HG03139 (cell line): ENCODE results near the gene TRABD2B.

ENCODE experiments used
- ATAC-seq: cut with Tn5 transposase; IDR thresholded peaks from one replicate; pipeline ENCODE4 v1.9.1; 2021; ENCODE audit not compliant: unreplicated experiment

TRABD2B gene

DNA sequence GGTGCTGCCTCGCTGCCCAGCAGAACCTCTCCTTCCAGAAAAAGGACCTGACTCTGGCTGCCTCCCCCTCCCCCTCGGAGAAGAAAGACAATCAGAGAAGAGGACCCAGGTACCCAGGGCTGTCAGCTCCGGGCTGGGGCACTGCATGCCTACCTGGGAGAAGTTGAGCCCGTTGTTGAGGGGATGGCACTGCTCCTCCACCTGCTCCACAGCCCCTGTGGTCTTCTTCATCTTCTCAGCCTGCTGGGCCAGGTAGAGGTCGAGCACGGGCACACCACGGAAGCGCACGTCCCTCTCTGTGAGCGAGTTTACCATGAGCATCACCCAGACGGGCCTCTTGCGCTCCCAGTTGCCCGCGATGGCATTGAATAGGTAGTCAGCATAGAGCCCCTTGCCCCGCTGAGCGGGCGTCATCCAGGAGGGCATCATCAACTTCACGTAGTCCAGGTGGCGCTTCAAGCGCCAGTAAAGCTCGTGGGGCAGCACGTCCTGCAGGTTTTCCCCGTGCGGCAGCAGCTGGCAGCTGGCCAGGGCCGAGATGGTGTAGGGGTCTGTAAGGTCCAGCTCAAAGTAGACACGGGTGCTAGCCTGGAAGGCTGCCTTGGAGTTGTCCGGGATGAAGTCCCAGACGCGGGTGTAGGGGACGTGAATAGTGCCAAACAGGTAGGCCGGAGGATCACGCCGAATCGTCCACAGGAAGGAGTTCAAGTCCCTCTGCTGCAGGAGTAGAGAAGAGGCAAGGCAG, 3.1 kb downstream of the TRABD2B start:
- no peak for ATAC-seq

DNA sequence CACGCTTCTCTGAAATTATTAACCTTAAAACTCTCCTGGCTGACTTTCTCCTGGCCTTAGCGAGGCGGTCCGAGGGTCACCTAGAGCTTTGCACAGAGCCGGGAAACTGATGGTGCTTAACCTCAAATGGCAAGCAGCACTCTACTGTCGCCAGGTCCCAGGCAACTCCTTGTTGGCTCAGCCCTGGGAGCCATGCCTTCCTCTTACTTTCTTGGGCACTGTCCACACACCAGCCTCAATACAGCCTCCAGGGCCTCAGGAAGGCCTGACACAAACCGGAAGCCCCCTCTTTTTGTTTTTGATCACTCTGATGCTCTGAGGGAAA, 3.8 kb downstream of the TRABD2B start:
- ATAC-seq, result no peak

DNA sequence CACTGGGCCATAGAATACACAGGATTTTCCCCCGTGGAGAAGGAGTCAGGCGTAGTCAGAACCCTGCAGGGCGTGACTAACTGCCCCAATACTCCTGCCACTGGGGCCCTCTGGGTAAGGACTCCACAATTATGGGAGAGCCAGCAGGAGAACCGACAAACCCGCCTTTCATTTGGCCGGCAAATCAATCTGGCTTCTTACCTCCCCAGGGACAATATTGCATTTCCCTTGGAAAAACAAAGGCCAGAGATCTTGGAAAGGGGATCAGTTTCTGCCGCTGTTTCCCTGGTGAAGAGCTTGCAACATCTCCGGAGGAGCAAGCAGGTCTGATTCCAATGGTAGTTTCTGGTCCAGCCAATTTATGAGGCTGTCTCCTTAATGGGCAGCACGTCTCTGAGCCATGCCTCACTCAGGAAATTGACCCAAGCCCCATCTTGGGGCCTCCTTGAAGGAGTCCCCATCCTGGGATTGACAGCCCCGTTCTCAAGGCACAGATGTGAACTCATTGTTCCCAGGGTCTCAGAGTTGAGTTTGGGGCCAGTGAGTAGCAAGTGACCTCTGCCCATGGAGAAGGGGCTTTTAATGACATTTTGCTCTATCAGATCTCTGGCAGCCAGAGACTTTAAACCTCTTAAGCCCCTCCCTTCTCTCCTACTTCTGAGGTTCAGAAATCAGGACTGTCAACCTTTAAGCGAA, 4.3 kb downstream of the TRABD2B start:
- no peak for ATAC-seq

DNA sequence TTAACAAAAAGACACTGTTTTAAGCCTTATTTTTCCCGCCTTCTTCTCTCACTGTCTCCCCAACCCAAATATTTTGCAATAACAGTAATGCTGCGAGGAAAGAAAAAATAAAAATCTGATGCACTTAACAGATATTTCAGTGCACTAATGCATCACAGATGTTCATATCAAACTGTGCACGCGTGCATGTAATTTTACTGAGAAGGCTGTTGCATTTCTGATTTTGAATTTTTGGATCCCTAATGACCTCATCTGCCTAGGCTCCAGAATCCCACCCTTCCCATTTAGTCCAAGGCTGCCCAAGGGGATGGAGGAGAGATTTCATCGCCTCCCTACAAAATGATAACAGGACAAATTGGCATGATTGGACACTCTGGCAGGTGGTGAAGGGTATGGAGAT, 5.5 kb downstream of the TRABD2B start:
- ATAC-seq, result no peak

DNA sequence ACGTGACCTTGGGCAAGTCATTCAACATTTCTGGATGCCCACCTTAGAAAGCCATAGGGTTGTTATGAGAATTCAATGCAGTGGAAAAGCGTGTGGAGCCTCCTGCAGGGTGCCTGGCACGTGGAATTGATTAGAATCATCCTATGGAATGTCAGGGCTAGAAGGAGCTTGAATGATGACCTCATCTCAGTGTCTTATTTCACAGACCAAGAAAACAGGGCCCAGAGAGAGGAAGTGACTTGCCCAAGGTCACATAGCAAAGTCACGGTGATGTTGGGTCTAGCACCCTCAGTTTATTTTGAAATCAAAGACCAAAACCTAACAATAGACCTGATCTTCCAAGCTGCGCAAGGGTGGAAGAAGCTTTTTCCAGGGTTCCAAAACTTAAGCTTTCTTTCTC, 6.0 kb downstream of the TRABD2B start:
- ATAC-seq, result no peak

DNA sequence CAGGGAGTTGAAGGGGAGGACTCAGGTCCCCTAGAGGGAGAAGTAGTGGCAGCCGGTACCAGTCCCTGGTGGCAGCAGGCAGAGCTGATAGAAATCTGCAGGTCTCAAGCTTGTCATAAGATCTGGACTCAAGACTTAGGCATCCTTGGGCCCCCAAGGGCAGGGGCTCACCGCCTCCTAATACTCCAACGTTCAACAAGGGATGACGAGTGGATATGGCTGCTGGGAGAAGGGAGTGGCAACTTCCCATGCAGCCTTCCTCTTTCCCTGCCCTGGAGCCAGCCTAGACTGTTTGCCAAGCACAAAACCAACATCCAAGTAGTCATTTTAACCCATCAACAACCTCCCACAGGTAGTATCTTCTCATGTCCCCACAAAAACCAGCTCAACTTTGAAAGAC, 6.9 kb downstream of the TRABD2B start:
- ATAC-seq, result no peak

DNA sequence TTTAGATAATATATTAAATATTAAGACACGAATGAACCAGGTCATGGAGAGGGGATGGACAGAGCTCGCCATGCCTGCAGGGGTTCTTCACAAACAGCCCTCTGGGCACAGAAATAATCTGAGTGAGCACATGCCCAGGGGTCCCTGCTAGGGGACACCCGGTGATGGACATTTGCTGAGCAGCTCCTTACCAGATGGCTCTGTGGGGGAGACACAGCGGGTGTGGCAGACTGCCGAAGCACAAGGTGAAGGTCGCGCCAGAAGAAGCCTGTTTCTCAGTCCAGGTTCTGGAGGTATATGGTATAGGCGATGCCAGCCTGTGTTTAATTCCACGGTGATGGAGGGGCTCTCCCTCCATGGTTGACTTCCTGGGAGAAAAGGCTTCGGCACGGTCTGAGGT, 9.6 kb downstream of the TRABD2B start:
- no peak for ATAC-seq

DNA sequence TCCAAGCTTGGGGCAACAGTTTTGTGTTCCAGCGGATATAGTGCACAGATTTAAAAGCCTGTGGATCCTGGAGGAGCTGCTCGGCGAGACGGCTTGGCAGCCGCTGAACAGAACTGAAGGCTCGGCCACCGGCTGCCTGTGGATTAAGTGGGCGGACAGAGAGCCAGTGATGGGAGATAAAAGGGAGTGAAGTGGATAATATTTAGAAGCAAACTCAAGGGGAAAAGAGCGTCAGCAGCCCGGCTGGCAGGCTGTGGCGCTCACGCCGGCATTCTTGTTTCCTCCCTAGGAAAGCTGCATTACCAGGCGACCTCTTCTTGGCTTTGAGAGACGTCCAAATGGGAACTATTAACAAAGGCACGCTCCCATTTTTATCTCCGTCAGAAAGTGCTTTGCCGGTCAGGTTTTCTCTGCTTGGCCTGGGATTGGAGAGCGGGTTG, 10.4 kb downstream of the TRABD2B start:
- no peak for ATAC-seq

DNA sequence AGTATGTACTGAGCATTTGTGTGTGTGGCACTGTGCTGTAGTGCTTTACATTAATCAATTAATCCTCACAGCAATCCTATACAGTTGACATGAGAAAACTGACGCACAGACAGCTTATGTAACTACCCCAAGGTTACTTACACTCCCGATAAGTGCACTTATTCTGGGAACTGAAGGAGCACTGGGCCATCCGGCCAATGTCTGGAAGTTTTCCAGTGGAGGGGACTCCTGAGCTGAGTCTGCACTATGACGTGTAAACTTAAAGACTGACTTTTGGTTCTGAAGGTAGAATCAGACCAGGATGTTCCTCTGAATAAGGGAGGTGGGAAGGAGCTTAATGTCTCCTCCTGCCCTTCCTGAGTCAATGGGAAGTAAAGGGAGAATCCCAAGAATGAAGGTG, 12.2 kb downstream of the TRABD2B start:
- no peak for ATAC-seq

DNA sequence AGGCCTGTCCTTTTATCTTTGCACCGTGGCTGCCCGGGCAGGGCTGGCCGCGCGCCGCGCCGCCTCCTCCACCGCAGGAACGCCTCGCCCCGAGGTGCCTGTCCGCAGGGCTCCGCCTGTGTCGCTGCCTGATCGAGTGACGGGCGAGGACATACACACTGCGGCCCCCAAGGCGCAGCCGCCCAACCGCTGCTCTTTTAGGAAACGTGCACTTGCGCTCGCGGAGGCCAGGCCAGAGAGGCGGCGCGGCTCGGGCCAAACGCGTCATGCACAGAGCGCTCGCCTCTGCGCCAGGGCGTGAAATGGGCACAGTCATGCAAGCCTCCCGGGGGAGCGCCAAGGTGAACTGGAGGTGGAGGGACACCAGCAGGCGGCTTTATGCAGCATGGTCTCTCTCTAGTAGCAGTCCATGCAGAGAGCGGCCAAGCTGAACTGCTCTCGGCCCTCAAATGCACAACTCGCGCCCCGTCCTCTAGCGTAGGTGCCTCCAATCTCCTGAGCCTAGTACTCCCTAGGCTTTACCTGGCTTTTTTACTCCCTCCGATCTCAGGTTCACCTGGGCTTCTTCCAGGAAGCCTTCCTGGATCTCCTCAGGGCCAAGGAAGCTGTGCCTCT, 12.9 kb downstream of the TRABD2B start:
- no peak for ATAC-seq

DNA sequence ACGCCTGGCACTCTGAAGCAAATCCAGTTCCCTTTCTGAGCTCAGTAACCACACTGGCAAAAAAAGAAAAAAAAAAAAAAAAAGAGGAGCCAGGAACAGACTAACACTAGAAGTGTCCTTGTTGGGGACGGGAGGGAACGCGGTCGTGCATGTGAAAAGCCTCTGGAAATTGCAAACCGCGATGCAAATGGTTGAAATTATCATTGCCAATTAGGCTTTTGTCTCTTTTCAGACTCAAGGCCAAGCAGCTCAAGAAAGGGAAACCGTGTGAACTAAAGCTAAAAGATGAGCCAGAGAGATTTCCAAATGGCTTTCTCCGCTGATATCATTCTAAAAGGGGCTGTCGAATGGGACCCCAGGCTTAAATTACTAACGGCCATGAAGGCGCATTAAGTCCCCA, 13.5 kb downstream of the TRABD2B start:
- no peak for ATAC-seq

DNA sequence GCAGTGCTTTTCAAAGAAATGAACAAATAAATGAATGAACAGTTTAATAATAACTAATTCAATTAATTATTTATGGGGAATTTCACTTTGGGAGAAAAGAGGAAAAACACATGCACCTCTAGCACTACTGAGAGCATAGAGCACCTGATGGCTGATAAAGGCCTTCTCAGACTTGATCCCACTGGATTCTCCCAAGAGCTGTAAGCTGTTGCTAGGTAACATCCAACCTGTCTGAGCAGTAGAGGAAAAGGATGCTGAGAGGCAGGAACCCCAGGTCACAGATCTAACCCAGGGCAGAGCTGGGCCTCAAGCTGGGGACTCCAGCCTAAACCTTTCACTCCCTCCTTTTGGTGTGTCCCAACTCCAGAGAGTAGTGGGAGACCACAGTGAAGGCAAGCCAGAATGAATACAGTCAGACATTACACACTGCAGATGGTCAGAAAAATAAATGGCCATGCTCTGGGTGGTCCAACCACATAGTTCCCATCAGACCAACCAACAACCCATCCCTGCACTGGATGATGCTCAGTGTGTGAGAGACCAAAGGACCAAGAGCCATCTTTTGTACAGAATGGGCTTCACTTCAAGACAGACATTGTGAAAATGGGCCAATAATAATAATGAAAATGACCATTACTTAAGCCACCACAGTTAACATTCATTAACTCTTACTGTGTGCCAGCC, 15.4 kb downstream of the TRABD2B start:
- ATAC-seq, result no peak

DNA sequence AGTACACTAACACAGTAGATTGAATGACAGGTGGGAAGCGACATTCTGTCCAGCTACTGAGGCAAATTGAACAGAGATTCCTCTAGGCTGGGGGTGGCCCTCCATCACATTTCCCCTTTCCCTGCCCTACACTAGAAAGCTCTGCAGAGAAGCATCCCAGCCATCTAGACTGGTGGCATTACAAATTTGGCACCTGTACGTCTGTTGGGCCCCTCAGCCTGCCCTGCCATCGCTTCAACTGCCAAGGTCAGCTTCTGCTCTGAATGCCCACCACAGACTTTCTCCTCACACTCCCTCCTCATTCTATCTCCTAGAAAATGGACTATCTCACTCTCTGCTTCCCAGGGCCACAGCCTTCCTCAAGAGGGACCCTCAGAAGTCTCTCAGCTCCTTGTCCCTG, 16.7 kb downstream of the TRABD2B start:
- no peak for ATAC-seq

DNA sequence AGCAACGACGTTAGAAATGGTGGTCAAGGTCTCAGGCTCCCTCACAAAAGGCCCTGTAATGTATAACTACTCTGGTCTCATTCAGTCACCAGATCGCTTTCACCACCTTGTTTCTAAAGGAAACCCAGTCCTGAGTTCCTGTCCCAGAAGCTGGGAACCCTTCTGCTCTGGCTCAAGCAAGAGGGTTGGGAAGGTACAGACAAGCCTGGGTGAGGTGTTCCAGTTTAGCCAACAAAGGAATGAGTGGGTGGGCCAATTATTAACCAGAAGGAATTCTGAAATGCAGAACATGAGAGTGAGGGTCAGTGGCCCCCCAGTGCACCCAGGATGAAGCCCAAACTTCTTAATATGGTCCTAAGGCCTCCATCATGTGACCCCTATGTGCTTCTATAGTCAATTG, 17.5 kb downstream of the TRABD2B start:
- ATAC-seq, result no peak

DNA sequence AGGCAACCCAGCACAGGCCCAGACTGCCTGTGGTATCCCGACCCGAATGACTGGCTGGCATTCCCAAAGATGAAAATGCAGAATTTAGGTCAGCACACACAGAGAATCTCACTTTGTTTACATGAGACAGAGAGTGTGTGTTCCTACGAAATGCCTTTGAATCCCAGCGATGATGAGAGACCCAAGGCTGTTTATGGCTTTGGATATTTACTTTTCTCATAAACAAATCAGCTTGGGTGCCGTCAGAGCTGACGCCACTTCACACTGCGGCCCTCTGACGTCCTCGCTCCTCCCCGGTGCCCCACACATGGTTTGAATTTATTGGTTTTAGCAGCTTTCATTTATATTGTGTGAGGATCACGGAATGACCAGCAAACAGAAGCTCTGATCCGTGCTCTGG, 18.7 kb downstream of the TRABD2B start:
- ATAC-seq, result no peak

DNA sequence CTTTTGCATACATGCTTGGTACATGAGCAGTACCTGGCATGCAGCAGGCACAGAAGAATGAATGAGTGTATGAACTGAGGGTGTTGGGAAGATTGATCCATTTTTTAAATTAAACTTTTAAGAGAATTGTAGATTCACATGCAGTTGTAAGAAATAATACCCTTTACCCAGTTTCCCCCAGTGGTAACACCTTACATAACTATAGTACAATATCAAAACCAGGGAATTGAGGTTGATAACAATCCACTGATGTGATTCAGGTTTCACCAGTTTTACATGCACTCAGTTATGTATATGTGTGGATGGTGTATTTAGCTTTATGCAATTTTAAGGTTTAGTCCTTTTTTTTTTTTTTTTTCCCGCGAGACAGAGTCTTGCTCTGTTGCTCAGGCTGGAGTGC, 20.5 kb downstream of the TRABD2B start:
- ATAC-seq, result no peak

DNA sequence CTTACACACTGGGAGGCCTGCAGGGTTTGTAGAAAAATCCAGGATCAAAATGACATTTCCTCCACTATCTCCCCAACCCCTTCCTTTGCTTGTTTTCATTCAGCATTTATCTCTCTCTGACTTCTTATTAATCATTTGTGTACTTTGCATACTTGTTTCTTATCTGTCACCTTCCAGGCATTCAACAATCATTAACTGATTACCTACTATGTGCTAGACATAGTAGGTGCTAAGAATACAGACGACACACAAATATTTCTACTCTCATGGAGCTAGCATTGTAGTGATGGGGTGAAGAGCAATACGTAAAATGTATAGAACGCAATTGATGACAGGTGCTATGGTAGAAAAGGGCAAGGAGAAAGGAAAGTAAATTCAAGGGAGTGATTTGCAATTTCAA, 20.9 kb downstream of the TRABD2B start:
- no peak for ATAC-seq

DNA sequence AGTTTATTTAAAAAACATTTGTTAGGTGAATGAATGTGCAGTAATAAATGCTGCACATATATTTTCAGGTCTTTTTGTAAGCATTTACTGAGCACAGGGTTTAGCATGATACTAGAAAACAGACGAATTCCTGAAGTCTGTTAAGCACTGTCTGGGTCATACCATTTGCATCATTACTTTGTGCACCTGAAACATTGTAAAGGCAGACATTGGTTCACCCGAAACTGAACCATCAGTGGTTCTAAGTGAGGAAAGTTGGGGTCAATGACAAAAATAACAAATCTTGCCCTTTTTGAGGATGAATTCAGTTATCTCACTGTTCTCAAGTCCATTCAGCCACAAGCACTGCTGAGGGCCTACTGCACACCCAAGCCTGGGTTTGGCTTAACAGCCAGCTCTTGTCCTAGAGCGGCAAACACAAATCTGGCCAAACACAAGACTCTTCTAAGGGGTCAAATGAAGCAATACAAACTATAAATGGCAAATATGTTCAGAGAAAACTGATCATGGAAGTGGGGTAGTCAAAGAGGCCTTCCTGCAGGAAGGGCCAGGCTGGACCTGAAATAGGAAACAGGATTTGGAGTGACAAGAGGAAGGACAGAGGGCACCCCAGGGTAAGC, 21.8 kb downstream of the TRABD2B start:
- ATAC-seq, result no peak

DNA sequence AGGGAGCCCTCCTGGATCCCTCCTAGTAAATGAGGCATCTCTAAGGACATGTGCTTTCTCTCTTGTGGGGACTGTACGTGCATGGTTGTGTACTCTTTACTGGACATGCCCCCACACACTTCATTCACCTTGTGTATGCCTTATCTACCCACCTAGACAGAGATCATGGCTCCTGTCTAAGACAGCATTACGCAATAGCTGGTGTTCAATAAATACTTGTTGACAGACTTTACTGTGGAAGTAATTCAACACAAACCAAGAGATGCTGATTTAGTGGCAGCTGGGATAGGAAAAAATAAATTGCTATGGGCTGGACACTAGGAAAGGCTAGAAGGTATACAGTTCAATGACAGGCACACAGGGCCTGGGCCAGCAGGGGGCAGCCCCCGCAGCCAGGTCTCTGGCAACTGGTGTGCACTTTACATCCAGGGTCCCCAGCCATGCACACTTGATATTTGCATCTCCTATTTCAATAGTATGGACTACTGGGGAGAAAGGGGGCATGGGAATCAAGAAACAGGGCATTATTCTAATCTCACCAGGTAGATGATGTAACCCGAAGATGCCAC, 24.2 kb downstream of the TRABD2B start:
- no peak for ATAC-seq

DNA sequence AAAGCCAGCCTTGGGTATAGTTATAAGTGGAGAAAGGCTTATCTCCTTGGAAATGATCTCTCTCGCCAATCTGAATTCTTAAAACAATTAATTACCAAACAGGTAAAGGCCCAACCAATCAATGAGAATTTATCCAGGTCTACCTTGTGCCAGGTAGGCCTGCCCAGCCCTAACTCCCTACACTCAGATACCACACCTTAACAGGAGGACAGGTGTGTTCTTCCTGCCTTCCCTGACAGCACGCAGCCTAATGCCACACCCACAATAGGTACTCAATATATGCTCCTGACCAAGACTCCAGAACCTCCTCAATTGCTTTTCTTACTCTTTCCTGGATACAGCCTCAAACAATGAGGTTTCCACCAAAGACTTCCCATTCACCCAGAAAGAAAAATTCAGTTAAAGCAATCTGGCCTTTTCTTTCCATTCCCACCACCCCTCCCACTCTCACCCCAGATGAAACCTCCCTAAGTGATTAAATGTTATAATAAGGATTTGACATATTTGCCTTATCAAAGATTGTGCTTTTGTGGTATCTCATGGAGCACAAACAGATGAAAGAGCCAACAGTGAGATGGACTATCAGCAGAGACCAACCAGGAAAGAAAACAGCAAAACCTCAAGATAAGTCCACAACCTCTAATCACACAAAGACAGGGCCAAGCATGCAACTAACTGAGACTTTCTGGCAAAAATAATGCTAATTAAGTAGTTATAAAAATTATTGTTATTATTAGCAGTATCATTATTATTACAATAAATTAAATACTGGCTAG, 25.6 kb downstream of the TRABD2B start:
- no peak for ATAC-seq
